HCT116 (cell line): Measurements from ENCODE around the gene NEK5. TPM values are rescaled to one million over a fixed set of nuclear protein-coding genes. Genes with fewer than 3 reads are reported as not detected.

Source experiments
- ATAC-seq: fragments of 200-7000 bp; cut with Tn5 transposase; 2 replicates; pipeline ENCODE4 v1.9.1; 2020; ENCODE audit warnings: mild to moderate bottlenecking, moderate library complexity
- BruUV-seq: library from RNA; stranded (reverse); fragments of 400-500 nt; replicated peaks from 2 replicates; lab custom pipeline; 2021; lab: Mats Ljungman, UMichigan
- CTCF ChIA-PET: fragments of 300-600 bp; sonication (Branson Sonifier 250); formaldehyde crosslinking; loops from one replicate; lab custom pipeline; 2021; ENCODE audit warnings: antibody characterized with exemption; lab: Charles Lee
- POLR2A ChIA-PET: fragments of 300-600, 350-600 bp; sonication (Branson Sonifier 250); formaldehyde crosslinking; loops from one replicate; lab custom pipeline; 2021; ENCODE audit warnings: antibody characterized with exemption; lab: Charles Lee
- RAD21 ChIA-PET, 2 experiments: fragments of 300-600 bp; sonication (Branson Sonifier 250); formaldehyde crosslinking; loops; one replicate each; lab custom pipeline; 2023; ENCODE audit warnings: low total read pairs in 2 of 2; ENCODE audit not compliant: uncharacterized antibody in 2 of 2, unreplicated experiment in 2 of 2, low non-redundant PET in 1 of 2; lab: Charles Lee
- DNase-seq: peaks from one replicate; pipeline ENCODE4 v3.0.0-alpha.2; 2010; ENCODE audit warnings: low read depth, low spot score
- H2AFZ ChIP-seq: fragments of 200-600 bp; shearing (Covaris generic), sonication (generic); 2 replicates; pipeline ENCODE4 v1.6.1; 2017; ENCODE audit warnings: low read depth, mixed run types, mixed read lengths, antibody characterized with exemption, low read length; ENCODE audit not compliant: poor library complexity, severe bottlenecking
- H3K27ac ChIP-seq: 2 replicates; pipeline ENCODE4 v1.5.1; 2012; ENCODE audit warnings: low read depth, low read length
- H3K27me3 ChIP-seq: fragments of 200-600 bp; sonication (generic); 2 replicates; pipeline ENCODE4 v1.6.1; 2016; ENCODE audit warnings: mixed run types, low read length, mixed read lengths; ENCODE audit not compliant: insufficient read depth
- H3K36me3 ChIP-seq, 2 experiments: fragments of 200-500 bp in 1 of 2; fragments of 200-600 bp in 1 of 2; sonication (Bioruptor generic) in 1 of 2; sonication (generic) in 1 of 2; 2 replicates each; pipeline versions ENCODE4 v1.5.1 to v1.6.1; 2014 to 2016; ENCODE audit warnings: low read length in 2 of 2, inconsistent platforms in 1 of 2, mixed read lengths in 1 of 2, mixed run types in 1 of 2; ENCODE audit not compliant: insufficient read depth in 2 of 2, control insufficient read depth in 1 of 2
- H3K4me1 ChIP-seq, 2 experiments: fragments of 200-600 bp in 1 of 2; sonication (generic) in 1 of 2; 2 replicates each; pipeline versions ENCODE4 v1.5.1 to v1.6.1; 2012 to 2017; ENCODE audit warnings: low read length in 2 of 2, inconsistent platforms in 1 of 2, mild to moderate bottlenecking in 1 of 2, mixed read lengths in 1 of 2, mixed run types in 1 of 2, moderate library complexity in 1 of 2; ENCODE audit not compliant: insufficient read depth in 2 of 2, control insufficient read depth in 1 of 2
- H3K4me2 ChIP-seq: fragments of 200-600 bp; sonication (generic); 2 replicates; pipeline ENCODE4 v1.6.1; 2017; ENCODE audit warnings: mixed run types, low read length, mixed read lengths
- H3K4me3 ChIP-seq, 2 experiments: fragments of 200-600 bp in 1 of 2; sonication (generic) in 1 of 2; replicated peaks in 1 of 2; 2 replicates each; pipeline ENCODE4 v1.5.1; 2011 to 2016; ENCODE audit warnings: low read length in 2 of 2, control low read depth in 1 of 2, low read depth in 1 of 2, mild to moderate bottlenecking in 1 of 2, mixed read lengths in 1 of 2, mixed run types in 1 of 2
- H3K79me2 ChIP-seq: fragments of 200-600 bp; sonication (generic); 2 replicates; pipeline ENCODE4 v1.6.1; 2017; ENCODE audit warnings: mild to moderate bottlenecking, mixed run types, low read length, moderate library complexity, mixed read lengths; ENCODE audit not compliant: insufficient read depth
- H3K9ac ChIP-seq: fragments of 200-600 bp; sonication (generic); 2 replicates; pipeline ENCODE4 v1.6.1; 2016; ENCODE audit warnings: low read length, mixed read lengths
- H3K9me2 ChIP-seq: fragments of 200-600 bp; sonication (generic), shearing (Covaris generic); 2 replicates; pipeline ENCODE4 v1.6.1; 2017; ENCODE audit warnings: mixed run types, mild to moderate bottlenecking, moderate library complexity; ENCODE audit not compliant: insufficient read depth
- H3K9me3 ChIP-seq, 2 experiments: fragments of 200-500 bp in 1 of 2; fragments of 200-600 bp in 1 of 2; sonication (Bioruptor generic) in 1 of 2; sonication (generic) in 1 of 2; 2 replicates each; pipeline ENCODE4 v1.6.1; 2014 to 2017; ENCODE audit warnings: low read length in 2 of 2, mixed read lengths in 2 of 2, inconsistent platforms in 1 of 2, low read depth in 1 of 2, mild to moderate bottlenecking in 1 of 2, mixed run types in 1 of 2, moderate library complexity in 1 of 2; ENCODE audit not compliant: control insufficient read depth in 1 of 2, insufficient read depth in 1 of 2
- H4K20me1 ChIP-seq: fragments of 200-600 bp; sonication (generic), shearing (Covaris generic); 2 replicates; pipeline ENCODE4 v1.6.1; 2017; ENCODE audit warnings: mixed run types, mild to moderate bottlenecking, moderate library complexity; ENCODE audit not compliant: insufficient read depth
- ATF3 ChIP-seq: IDR thresholded peaks from 2 replicates; pipeline ENCODE4 v1.6.1; 2012
- CBX3 ChIP-seq: IDR thresholded peaks from 2 replicates; pipeline ENCODE4 v1.6.1; 2012; ENCODE audit warnings: low read depth
- CEBPB ChIP-seq: IDR thresholded peaks from 2 replicates; pipeline ENCODE4 v1.6.1; 2012; ENCODE audit warnings: low read depth
- CTCF ChIP-seq, 3 experiments: fragments of 200-600 bp in 1 of 3; sonication (generic) in 1 of 3; IDR thresholded peaks in 2 of 3; conservative IDR thresholded peaks in 1 of 3; 2 replicates each; pipeline ENCODE4 v1.5.1; 2012 to 2017; ENCODE audit warnings: low read depth in 2 of 3, low read length in 2 of 3, antibody characterized with exemption in 1 of 3, borderline replicate concordance in 1 of 3, control low read depth in 1 of 3, mild to moderate bottlenecking in 1 of 3, mixed read lengths in 1 of 3, mixed run types in 1 of 3, moderate library complexity in 1 of 3; ENCODE audit not compliant: insufficient read depth in 1 of 3
- EZH2phosphoT487 ChIP-seq: fragments of 200-600 bp; IDR thresholded peaks from 2 replicates; pipeline ENCODE4 v1.6.1; 2018; ENCODE audit warnings: antibody characterized with exemption, borderline replicate concordance
- JUND ChIP-seq: IDR thresholded peaks from 2 replicates; pipeline ENCODE4 v1.6.1; 2012
- SP1 ChIP-seq: IDR thresholded peaks from 2 replicates; pipeline ENCODE4 v1.6.1; 2012; ENCODE audit warnings: low read depth
- ZBTB33 ChIP-seq: IDR thresholded peaks from 2 replicates; pipeline ENCODE4 v1.6.1; 2011; ENCODE audit warnings: mild to moderate bottlenecking, low read length, moderate library complexity; ENCODE audit not compliant: insufficient replicate concordance; ENCODE audit errors: extremely low read depth
- ZFX ChIP-seq: fragments of 450-650 bp; IDR thresholded peaks from 2 replicates; pipeline ENCODE4 v1.6.1; 2017
- intact Hi-C: fragments of 100-400 bp; cut with micrococcal nuclease; formaldehyde crosslinking; loops from 2 replicates; pipeline ENCODE4 v1.10.0; 2022
- total RNA-seq: library from RNA; stranded (reverse); gene quantifications from one replicate; pipeline ENCODE4 v1.2.1, GENCODE V29; 2021; ENCODE audit not compliant: unreplicated experiment

The NEK5 gene
- total RNA-seq, 1 experiment from 2014 or later = 1.5 TPM

- Histone ChIP-seq H3K27me3 (no peaks in the 10 kb centered on the region), H3K36me3 (no peaks in the 10 kb centered on the region), H3K4me1 (no peaks in the 10 kb centered on the region), H4K20me1 (no peaks in the 10 kb centered on the region), H2AFZ (no peak overlapping the region), H3K9me2 (no peaks in the 10 kb centered on the region), H3K27ac (no peak overlapping the region), H3K9me3 (no peaks in the 10 kb centered on the region), H3K4me2 (no peak overlapping the region), H3K4me3 (no peak overlapping the region), H3K9ac (no peak overlapping the region), H3K79me2 (no peaks in the 10 kb centered on the region)
- POLR2A ChIA-PET = no interaction called here
- RAD21 ChIA-PET = no interaction called here
- intact Hi-C loops = no loop called here
- DNase-seq (no peak), ATAC-seq (no peak)
- CTCF ChIA-PET = interaction anchor here (0.5 kb wide), 1 partner anchor 291 kb away, joined by 4 read pairs; no protein-coding TSS in a partner anchor
- BruUV-seq = no TSS peak
- no peak for TF ChIP-seq CBX3
- TF ChIP-seq ZBTB33 = no peak
- TF ChIP-seq ATF3 = no peak
- no peak for TF ChIP-seq JUND
- no peak for TF ChIP-seq CEBPB
- TF ChIP-seq CTCF (IDR thresholded peaks at IDR 0.05 in 2 of 3, conservative IDR thresholded peaks at IDR 0.05 in 1 of 3; ENCODE audit: borderline replicate concordance in 1 of 3, insufficient read depth in 1 of 3, low read depth in 2 of 3, low read length in 2 of 3) = no peak
- no peak for TF ChIP-seq EZH2phosphoT487
- no peak for TF ChIP-seq ZFX
- TF ChIP-seq SP1 = no peak
Observed at GRCh38 chr13:52112591-52112990, 16.3 kb downstream of the NEK5 start.
